HepG2 (cell line): ENCODE results near the gene SNX30. TPM values are rescaled to one million over a fixed set of nuclear protein-coding genes. Genes with fewer than 3 reads are reported as not detected.

Experiments used
- AKAP8 ChIP-seq: sonication (generic); formaldehyde crosslinking; IDR thresholded peaks from 2 replicates; pipeline ENCODE4 v1.5.1; 2020; ENCODE audit warnings: mild to moderate bottlenecking, missing genetic modification reagents
- ESRRA ChIP-seq: sonication (generic); formaldehyde crosslinking; IDR thresholded peaks from 2 replicates; pipeline ENCODE4 v1.5.1; 2020; ENCODE audit warnings: mild to moderate bottlenecking, low read depth, missing genetic modification reagents
- FOSL2 ChIP-seq: sonication (generic); formaldehyde crosslinking; IDR thresholded peaks from 2 replicates; pipeline ENCODE4 v1.4.0; 2020; ENCODE audit warnings: missing genetic modification reagents
- HOXA7 ChIP-seq: sonication (generic); formaldehyde crosslinking; IDR thresholded peaks from 2 replicates; pipeline ENCODE4 v1.8.1; 2022; ENCODE audit warnings: mild to moderate bottlenecking, missing genetic modification reagents, moderate library complexity
- JUN ChIP-seq: sonication (generic); formaldehyde crosslinking; IDR thresholded peaks from 2 replicates; pipeline ENCODE4 v1.4.0; 2020; ENCODE audit warnings: mild to moderate bottlenecking, missing genetic modification reagents
- MTA1 ChIP-seq: sonication (generic); formaldehyde crosslinking; IDR thresholded peaks from 2 replicates; pipeline ENCODE4 v1.4.0; 2020; ENCODE audit warnings: missing genetic modification reagents, mild to moderate bottlenecking, borderline replicate concordance
- POLR2G ChIP-seq: fragments of 200-400 bp; formaldehyde crosslinking; IDR thresholded peaks from 2 replicates; pipeline ENCODE4 v1.6.1; 2018; ENCODE audit warnings: mild to moderate bottlenecking, low read depth, low read length, moderate library complexity
- RELA ChIP-seq: sonication (generic); formaldehyde crosslinking; IDR thresholded peaks from 2 replicates; pipeline ENCODE4 v1.4.0; 2020; ENCODE audit warnings: missing genetic modification reagents
- SETDB1 ChIP-seq: sonication (generic); formaldehyde crosslinking; IDR thresholded peaks from 2 replicates; pipeline ENCODE4 v1.5.1; 2020; ENCODE audit warnings: missing genetic modification reagents, mild to moderate bottlenecking, borderline replicate concordance
- ZNF235 ChIP-seq: sonication (generic); formaldehyde crosslinking; IDR thresholded peaks from 2 replicates; pipeline ENCODE4 v1.8.1; 2023; ENCODE audit warnings: mild to moderate bottlenecking, missing genetic modification reagents, borderline replicate concordance
- ZNF367 ChIP-seq: sonication (generic); formaldehyde crosslinking; IDR thresholded peaks from 2 replicates; pipeline ENCODE4 v1.4.0; 2020; ENCODE audit warnings: missing genetic modification reagents, borderline replicate concordance
- ZNF44 ChIP-seq: sonication (generic); formaldehyde crosslinking; IDR thresholded peaks from 2 replicates; pipeline ENCODE4 v1.5.1; 2020; ENCODE audit warnings: mild to moderate bottlenecking, missing genetic modification reagents
- ZNF530 ChIP-seq: sonication (generic); formaldehyde crosslinking; IDR thresholded peaks from 2 replicates; pipeline ENCODE4 v1.5.0; 2020; ENCODE audit warnings: low read depth, mild to moderate bottlenecking, missing genetic modification reagents
- ZNF570 ChIP-seq: sonication (generic); formaldehyde crosslinking; IDR thresholded peaks from 2 replicates; pipeline ENCODE4 v1.4.0; 2020; ENCODE audit warnings: mild to moderate bottlenecking, missing genetic modification reagents, borderline replicate concordance
- ZNF816 ChIP-seq: sonication (generic); formaldehyde crosslinking; IDR thresholded peaks from 2 replicates; pipeline ENCODE4 v1.8.0; 2022; ENCODE audit warnings: missing genetic modification reagents, mild to moderate bottlenecking, borderline replicate concordance
- polyA plus RNA-seq, 8 experiments: library from polyadenylated mRNA; depleted of rRNA in 3 of 8; stranded (reverse) in 7 of 8; unstranded in 1 of 8; fragments of >200 nt; fragmentation: Illumina TruSeq in 4 of 8; extraction: Trizol in 4 of 8; gene quantifications; 2 replicates each; pipeline versions ENCODE4 v1.2.1 to v1.2.3, GENCODE V29; 2011 to 2016; ENCODE audit warnings: low read depth in 4 of 8, missing spikeins in 1 of 8, mixed read lengths in 1 of 8; ENCODE audit not compliant: insufficient read depth in 1 of 8
- total RNA-seq, 5 experiments: library from RNA; depleted of rRNA; stranded (reverse); fragments of >200 nt; fragmentation: Illumina TruSeq; extraction: Trizol; gene quantifications; 2 replicates each; pipeline ENCODE4 v1.2.3, GENCODE V29; 2016; ENCODE audit warnings: low read depth in 1 of 5
- TF ChIP-seq, protein P1 (sequence below): sonication (generic); formaldehyde crosslinking; IDR thresholded peaks from 2 replicates; pipeline ENCODE4 v1.4.0; 2020; ENCODE audit warnings: missing genetic modification reagents
- TF ChIP-seq, protein P2 (sequence below): sonication (generic); formaldehyde crosslinking; IDR thresholded peaks from 2 replicates; pipeline ENCODE4 v1.8.0; 2022; ENCODE audit warnings: missing genetic modification reagents, mild to moderate bottlenecking, inconsistent platforms, borderline replicate concordance
- TF ChIP-seq, protein P3 (sequence below): sonication (generic); formaldehyde crosslinking; IDR thresholded peaks from 2 replicates; pipeline ENCODE4 v1.4.0; 2020; ENCODE audit warnings: missing genetic modification reagents, borderline replicate concordance
- TF ChIP-seq, protein P4 (sequence below): sonication (generic); formaldehyde crosslinking; IDR thresholded peaks from 2 replicates; pipeline ENCODE4 v1.5.1; 2020; ENCODE audit warnings: missing genetic modification reagents, mild to moderate bottlenecking, borderline replicate concordance
- TF ChIP-seq, protein P5 (sequence below): IDR thresholded peaks from 2 replicates; pipeline ENCODE4 v1.4.0; 2020; ENCODE audit warnings: mild to moderate bottlenecking, missing genetic modification reagents

The SNX30 gene
- total and polyA plus RNA-seq, 2 of the 13 experiments (the other 11 are each of a cell fraction or from before 2014, with no cell fraction given), result 4.4 to 12.4 TPM

DNA sequence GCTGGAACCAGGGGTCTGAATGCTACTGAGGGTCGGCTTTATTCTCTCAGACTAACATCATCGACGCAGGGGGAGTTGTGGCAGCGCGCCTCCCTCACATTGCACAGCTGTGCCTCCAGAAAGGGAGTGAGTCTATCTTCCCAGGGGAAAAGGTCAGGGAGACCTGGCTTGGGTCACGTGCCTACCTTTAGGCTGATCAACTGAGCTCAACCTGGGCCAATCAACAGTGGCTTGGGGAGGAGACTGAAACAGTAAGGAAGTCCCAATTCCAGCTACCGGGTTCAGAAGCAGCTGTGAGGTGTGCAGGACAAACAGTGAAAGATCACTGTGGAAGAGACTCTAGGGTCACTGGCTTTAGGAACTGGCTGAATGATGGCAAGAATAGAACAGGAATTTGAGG lies 14.3 kb downstream of the SNX30 start (continued):
- TF ChIP-seq, protein P1, sequence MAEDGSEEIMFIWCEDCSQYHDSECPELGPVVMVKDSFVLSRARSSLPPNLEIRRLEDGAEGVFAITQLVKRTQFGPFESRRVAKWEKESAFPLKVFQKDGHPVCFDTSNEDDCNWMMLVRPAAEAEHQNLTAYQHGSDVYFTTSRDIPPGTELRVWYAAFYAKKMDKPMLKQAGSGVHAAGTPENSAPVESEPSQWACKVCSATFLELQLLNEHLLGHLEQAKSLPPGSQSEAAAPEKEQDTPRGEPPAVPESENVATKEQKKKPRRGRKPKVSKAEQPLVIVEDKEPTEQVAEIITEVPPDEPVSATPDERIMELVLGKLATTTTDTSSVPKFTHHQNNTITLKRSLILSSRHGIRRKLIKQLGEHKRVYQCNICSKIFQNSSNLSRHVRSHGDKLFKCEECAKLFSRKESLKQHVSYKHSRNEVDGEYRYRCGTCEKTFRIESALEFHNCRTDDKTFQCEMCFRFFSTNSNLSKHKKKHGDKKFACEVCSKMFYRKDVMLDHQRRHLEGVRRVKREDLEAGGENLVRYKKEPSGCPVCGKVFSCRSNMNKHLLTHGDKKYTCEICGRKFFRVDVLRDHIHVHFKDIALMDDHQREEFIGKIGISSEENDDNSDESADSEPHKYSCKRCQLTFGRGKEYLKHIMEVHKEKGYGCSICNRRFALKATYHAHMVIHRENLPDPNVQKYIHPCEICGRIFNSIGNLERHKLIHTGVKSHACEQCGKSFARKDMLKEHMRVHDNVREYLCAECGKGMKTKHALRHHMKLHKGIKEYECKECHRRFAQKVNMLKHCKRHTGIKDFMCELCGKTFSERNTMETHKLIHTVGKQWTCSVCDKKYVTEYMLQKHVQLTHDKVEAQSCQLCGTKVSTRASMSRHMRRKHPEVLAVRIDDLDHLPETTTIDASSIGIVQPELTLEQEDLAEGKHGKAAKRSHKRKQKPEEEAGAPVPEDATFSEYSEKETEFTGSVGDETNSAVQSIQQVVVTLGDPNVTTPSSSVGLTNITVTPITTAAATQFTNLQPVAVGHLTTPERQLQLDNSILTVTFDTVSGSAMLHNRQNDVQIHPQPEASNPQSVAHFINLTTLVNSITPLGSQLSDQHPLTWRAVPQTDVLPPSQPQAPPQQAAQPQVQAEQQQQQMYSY (CRISPR knock-in tag), result no peak
- TF ChIP-seq ZNF367 (CRISPR knock-in tag) (no peak), ZNF44 (CRISPR knock-in tag) (no peak), ZNF816 (CRISPR knock-in tag) (no peak), ZNF235 (CRISPR knock-in tag) (no peak), POLR2G (peak; percentile 80), MTA1 (no peak; the same call in 1 of the 2 replicates), AKAP8 (CRISPR knock-in tag) (no peak), ESRRA (CRISPR knock-in tag) (0 out of 2 replicates have a peak, but pooled peaks have one; percentile 60), SETDB1 (no peak), ZNF570 (CRISPR knock-in tag) (no peak), ZNF530 (CRISPR knock-in tag) (no peak), FOSL2 (CRISPR knock-in tag) (no peak), RELA (CRISPR knock-in tag) (no peak), HOXA7 (CRISPR knock-in tag) (no peak), JUN (no peak)
- TF ChIP-seq, protein P2, sequence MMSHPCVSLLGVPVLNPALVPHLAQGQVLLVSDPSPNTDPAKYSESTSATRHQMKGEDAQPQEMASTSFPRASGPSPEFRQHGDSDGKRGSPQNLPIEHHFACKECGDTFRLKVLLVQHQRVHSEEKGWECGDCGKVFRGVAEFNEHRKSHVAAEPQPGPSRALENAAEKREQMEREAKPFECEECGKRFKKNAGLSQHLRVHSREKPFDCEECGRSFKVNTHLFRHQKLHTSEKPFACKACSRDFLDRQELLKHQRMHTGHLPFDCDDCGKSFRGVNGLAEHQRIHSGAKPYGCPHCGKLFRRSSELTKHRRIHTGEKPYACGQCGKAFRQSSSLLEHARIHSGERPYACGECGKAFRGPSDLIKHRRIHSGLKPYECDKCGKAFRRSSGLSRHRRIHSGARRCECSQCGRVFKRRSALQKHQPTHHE (CRISPR knock-in tag), result no peak
- TF ChIP-seq, protein P3, sequence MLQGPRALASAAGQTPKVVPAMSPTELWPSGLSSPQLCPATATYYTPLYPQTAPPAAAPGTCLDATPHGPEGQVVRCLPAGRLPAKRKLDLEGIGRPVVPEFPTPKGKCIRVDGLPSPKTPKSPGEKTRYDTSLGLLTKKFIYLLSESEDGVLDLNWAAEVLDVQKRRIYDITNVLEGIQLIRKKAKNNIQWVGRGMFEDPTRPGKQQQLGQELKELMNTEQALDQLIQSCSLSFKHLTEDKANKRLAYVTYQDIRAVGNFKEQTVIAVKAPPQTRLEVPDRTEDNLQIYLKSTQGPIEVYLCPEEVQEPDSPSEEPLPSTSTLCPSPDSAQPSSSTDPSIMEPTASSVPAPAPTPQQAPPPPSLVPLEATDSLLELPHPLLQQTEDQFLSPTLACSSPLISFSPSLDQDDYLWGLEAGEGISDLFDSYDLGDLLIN (CRISPR knock-in tag), result no peak
- TF ChIP-seq, protein P4, sequence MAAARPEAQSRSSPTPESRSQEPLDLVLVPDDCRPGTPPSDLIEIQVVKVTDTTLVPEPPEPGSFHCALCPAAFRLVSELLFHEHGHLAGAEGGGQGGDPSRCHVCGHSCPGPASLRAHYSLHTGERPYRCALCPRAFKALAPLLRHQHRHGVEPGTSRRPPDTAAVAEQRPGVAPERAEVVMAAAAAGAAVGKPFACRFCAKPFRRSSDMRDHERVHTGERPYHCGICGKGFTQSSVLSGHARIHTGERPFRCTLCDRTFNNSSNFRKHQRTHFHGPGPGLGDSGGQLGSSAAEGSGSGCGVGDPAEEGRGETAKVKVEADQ (CRISPR knock-in tag), result no peak
- TF ChIP-seq, protein P5, sequence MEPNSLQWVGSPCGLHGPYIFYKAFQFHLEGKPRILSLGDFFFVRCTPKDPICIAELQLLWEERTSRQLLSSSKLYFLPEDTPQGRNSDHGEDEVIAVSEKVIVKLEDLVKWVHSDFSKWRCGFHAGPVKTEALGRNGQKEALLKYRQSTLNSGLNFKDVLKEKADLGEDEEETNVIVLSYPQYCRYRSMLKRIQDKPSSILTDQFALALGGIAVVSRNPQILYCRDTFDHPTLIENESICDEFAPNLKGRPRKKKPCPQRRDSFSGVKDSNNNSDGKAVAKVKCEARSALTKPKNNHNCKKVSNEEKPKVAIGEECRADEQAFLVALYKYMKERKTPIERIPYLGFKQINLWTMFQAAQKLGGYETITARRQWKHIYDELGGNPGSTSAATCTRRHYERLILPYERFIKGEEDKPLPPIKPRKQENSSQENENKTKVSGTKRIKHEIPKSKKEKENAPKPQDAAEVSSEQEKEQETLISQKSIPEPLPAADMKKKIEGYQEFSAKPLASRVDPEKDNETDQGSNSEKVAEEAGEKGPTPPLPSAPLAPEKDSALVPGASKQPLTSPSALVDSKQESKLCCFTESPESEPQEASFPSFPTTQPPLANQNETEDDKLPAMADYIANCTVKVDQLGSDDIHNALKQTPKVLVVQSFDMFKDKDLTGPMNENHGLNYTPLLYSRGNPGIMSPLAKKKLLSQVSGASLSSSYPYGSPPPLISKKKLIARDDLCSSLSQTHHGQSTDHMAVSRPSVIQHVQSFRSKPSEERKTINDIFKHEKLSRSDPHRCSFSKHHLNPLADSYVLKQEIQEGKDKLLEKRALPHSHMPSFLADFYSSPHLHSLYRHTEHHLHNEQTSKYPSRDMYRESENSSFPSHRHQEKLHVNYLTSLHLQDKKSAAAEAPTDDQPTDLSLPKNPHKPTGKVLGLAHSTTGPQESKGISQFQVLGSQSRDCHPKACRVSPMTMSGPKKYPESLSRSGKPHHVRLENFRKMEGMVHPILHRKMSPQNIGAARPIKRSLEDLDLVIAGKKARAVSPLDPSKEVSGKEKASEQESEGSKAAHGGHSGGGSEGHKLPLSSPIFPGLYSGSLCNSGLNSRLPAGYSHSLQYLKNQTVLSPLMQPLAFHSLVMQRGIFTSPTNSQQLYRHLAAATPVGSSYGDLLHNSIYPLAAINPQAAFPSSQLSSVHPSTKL, result peak; percentile 47
